ENCODE measurements around the gene FBXL20.

DNA sequence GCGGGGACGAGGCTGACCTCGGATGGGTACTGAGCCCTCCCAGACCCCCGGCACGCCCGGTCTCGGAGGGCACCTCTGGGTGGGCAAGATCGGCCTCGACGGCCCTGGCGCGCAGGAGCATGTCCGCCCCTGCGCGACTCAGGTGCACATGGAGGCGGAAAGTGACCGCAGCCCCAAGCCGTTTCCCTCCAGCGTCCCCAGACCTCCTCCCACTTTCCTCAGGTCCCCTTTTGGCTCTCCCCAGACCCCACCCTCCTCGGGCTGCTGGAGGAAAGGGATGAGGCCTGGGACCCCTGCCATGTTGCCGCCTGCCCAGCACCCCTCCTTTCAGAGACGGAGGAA, 191.4 kb downstream of the FBXL20 start:
- TF ChIP-seq ZFP30 (CRISPR knock-in tag; IDR thresholded peaks at IDR 0.05) (no peak), CSDC2 (CRISPR knock-in tag; IDR thresholded peaks at IDR 0.05) (no peak), GLIS3 (CRISPR knock-in tag; IDR thresholded peaks at IDR 0.05) (no peak)
